Measurements from ENCODE around the gene APP. TPM values are rescaled to one million over a fixed set of nuclear protein-coding genes. Genes with fewer than 3 reads are reported as not detected.
"Not testable (repeated sequence)": the region's sequence is repeated elsewhere in the genome, so short reads cannot be mapped to it uniquely, and the experiment has no call there.

Gene APP
- total and polyA plus RNA-seq, 4 donors: 86.9 to 414 (median 367) TPM

GRCh38 chr21:26135520-26135919, 35.0 kb downstream of the APP start:
- no peaks in the 10 kb centered on the region for H3K9me3 ChIP-seq (ENCODE audit: control insufficient read depth in 4 of 4, insufficient read depth in 3 of 4, low read length in 3 of 4)
- H3K27ac ChIP-seq (ENCODE audit: low read depth in 1 of 2, low read length in 1 of 2): no peak overlapping the region
- H3K9ac ChIP-seq (ENCODE audit: insufficient read depth in 1 of 2, low read length in 2 of 2): no peak overlapping the region
- no peak for TF ChIP-seq CTCF (IDR thresholded peaks at IDR 0.05; ENCODE audit: control extremely low read depth, extremely low read depth)
- WGBS, 2 donors: 95 to 97% methylated on average over 7 of the region's 7 CpGs
- ATAC-seq (ENCODE audit: insufficient read depth, low FRiP score): no peak
- H3K36me3 ChIP-seq (ENCODE audit: control insufficient read depth in 4 of 4, insufficient read depth in 4 of 4, low read length in 4 of 4): peaks cover 0 to 5% (median 2%) of the 10 kb centered on the region in 4 donors
- H3K4me1 ChIP-seq (ENCODE audit: control insufficient read depth in 5 of 5, insufficient read depth in 5 of 5, low read length in 5 of 5): peaks cover 0 to 9% (median 4%) of the 10 kb centered on the region in 5 donors
- no peak for DNase-seq
- no peak overlapping the region for H3K4me3 ChIP-seq
- H3K27me3 ChIP-seq (ENCODE audit: control insufficient read depth in 3 of 3, insufficient read depth in 3 of 3, low read length in 2 of 3): no peaks in the 10 kb centered on the region

- H3K4me3 ChIP-seq: no peak overlapping the region
- DNase-seq: no peak
- no peaks in the 10 kb centered on the region for H3K27me3 ChIP-seq (ENCODE audit: control insufficient read depth in 3 of 3, insufficient read depth in 3 of 3, low read length in 2 of 3)
- no peak for ATAC-seq (ENCODE audit: insufficient read depth, low FRiP score)
- no peak overlapping the region for H3K27ac ChIP-seq (ENCODE audit: low read depth in 1 of 2, low read length in 1 of 2)
- H3K9me3 ChIP-seq (ENCODE audit: control insufficient read depth in 4 of 4, insufficient read depth in 3 of 4, low read length in 3 of 4): no peaks in the 10 kb centered on the region
- no peak overlapping the region for H3K9ac ChIP-seq (ENCODE audit: insufficient read depth in 1 of 2, low read length in 2 of 2)
- WGBS, 2 donors: 67 to 72% methylated on average over 3 of the region's 3 CpGs
- peaks cover 0 to 2% (median 0%) of the 10 kb centered on the region in 4 donors for H3K36me3 ChIP-seq (ENCODE audit: control insufficient read depth in 4 of 4, insufficient read depth in 4 of 4, low read length in 4 of 4)
- no peak for TF ChIP-seq CTCF (IDR thresholded peaks at IDR 0.05; ENCODE audit: control extremely low read depth, extremely low read depth)
- H3K4me1 ChIP-seq (ENCODE audit: control insufficient read depth in 5 of 5, insufficient read depth in 5 of 5, low read length in 5 of 5): peaks cover 1 to 16% (median 6%) of the 10 kb centered on the region in 5 donors
These were observed 39.0 kb downstream of the APP start for GRCh38 chr21:26131554-26131953.

GRCh38 chr21:26131053-26131452, 39.5 kb downstream of the APP start:
- H3K4me3 ChIP-seq; H3K9ac ChIP-seq (ENCODE audit: insufficient read depth in 1 of 2, low read length in 2 of 2); DNase-seq; H3K27me3 ChIP-seq (ENCODE audit: control insufficient read depth in 3 of 3, insufficient read depth in 3 of 3, low read length in 2 of 3); H3K9me3 ChIP-seq (ENCODE audit: control insufficient read depth in 4 of 4, insufficient read depth in 3 of 4, low read length in 3 of 4); ATAC-seq (ENCODE audit: insufficient read depth, low FRiP score); H3K36me3 ChIP-seq (ENCODE audit: control insufficient read depth in 4 of 4, insufficient read depth in 4 of 4, low read length in 4 of 4); H3K27ac ChIP-seq (ENCODE audit: low read depth in 1 of 2, low read length in 1 of 2): not testable (repeated sequence)
- WGBS, 2 donors: 89 to 91% methylated on average over 14 of the region's 14 CpGs
- H3K4me1 ChIP-seq (ENCODE audit: control insufficient read depth in 5 of 5, insufficient read depth in 5 of 5, low read length in 5 of 5): peaks cover 4 to 21% (median 9%) of the 10 kb centered on the region in 5 donors

- no peaks in the 10 kb centered on the region for H3K27me3 ChIP-seq (ENCODE audit: control insufficient read depth in 3 of 3, insufficient read depth in 3 of 3, low read length in 2 of 3)
- no peak overlapping the region for H3K9ac ChIP-seq (ENCODE audit: insufficient read depth in 1 of 2, low read length in 2 of 2)
- no peak overlapping the region for H3K27ac ChIP-seq (ENCODE audit: low read depth in 1 of 2, low read length in 1 of 2)
- no peak overlapping the region for H3K4me3 ChIP-seq
- no peaks in the 10 kb centered on the region for H3K9me3 ChIP-seq (ENCODE audit: control insufficient read depth in 4 of 4, insufficient read depth in 3 of 4, low read length in 3 of 4)
- 55 to 60% methylated on average over 4 of the region's 4 CpGs for WGBS, 2 donors
- ATAC-seq (ENCODE audit: insufficient read depth, low FRiP score): no peak
- DNase-seq: no peak
- peaks cover 4 to 22% (median 12%) of the 10 kb centered on the region in 5 donors for H3K4me1 ChIP-seq (ENCODE audit: control insufficient read depth in 5 of 5, insufficient read depth in 5 of 5, low read length in 5 of 5)
- no peak for TF ChIP-seq CTCF (IDR thresholded peaks at IDR 0.05; ENCODE audit: control extremely low read depth, extremely low read depth)
- H3K36me3 ChIP-seq (ENCODE audit: control insufficient read depth in 4 of 4, insufficient read depth in 4 of 4, low read length in 4 of 4): no peaks in the 10 kb centered on the region
These were observed 40.2 kb downstream of the APP start for GRCh38 chr21:26130249-26130881.

Measured in lung (tissue), 12 donors.